ENCODE measurements around the gene XRN2. TPM values are rescaled to one million over a fixed set of nuclear protein-coding genes. Genes with fewer than 3 reads are reported as not detected.
"Not testable (repeated sequence)": the region's sequence is repeated elsewhere in the genome, so short reads cannot be mapped to it uniquely, and the experiment has no call there.

XRN2 gene
- total RNA-seq, 1 donor from 2014 or later: 31.4 TPM

GRCh38 chr20:21353236-21353635, 50.1 kb downstream of the XRN2 start:
- ATAC-seq: no peak

- ATAC-seq: no peak
Measured at GRCh38 chr20:21355981-21356380, 52.9 kb downstream of the XRN2 start.

GRCh38 chr20:21356386-21356785, 53.3 kb downstream of the XRN2 start:
- no peak for ATAC-seq

GRCh38 chr20:21357844-21358243, 54.7 kb downstream of the XRN2 start:
- no peak for ATAC-seq

- ATAC-seq: no peak
Measured at GRCh38 chr20:21358737-21359136, 55.6 kb downstream of the XRN2 start.

- ATAC-seq: no peak
Measured at GRCh38 chr20:21360705-21361104, 57.6 kb downstream of the XRN2 start.

- ATAC-seq: no peak
Measured at GRCh38 chr20:21361266-21361665, 58.1 kb downstream of the XRN2 start.

- ATAC-seq: no peak
Measured at GRCh38 chr20:21364413-21364812, 61.3 kb downstream of the XRN2 start.

GRCh38 chr20:21365771-21366170, 62.6 kb downstream of the XRN2 start:
- no peak for ATAC-seq

GRCh38 chr20:21366273-21366672, 63.1 kb downstream of the XRN2 start:
- ATAC-seq: not testable (repeated sequence)

- ATAC-seq: no peak
Measured at GRCh38 chr20:21368791-21369190, 65.7 kb downstream of the XRN2 start.

GRCh38 chr20:21371193-21371592, 68.1 kb downstream of the XRN2 start:
- ATAC-seq: no peak

- no peak for ATAC-seq
Measured at GRCh38 chr20:21372016-21372415, 68.9 kb downstream of the XRN2 start.

GRCh38 chr20:21373436-21373835, 70.3 kb downstream of the XRN2 start:
- ATAC-seq: no peak

- ATAC-seq: no peak
Measured at GRCh38 chr20:21376626-21377025, 73.5 kb downstream of the XRN2 start.

GRCh38 chr20:21377701-21378100, 74.6 kb downstream of the XRN2 start:
- no peak for ATAC-seq

GRCh38 chr20:21378259-21378658, 75.1 kb downstream of the XRN2 start:
- ATAC-seq: no peak

GRCh38 chr20:21380711-21381110, 77.6 kb downstream of the XRN2 start:
- ATAC-seq: no peak

- ATAC-seq: no peak
Measured at GRCh38 chr20:21381619-21382018, 78.5 kb downstream of the XRN2 start.

- ATAC-seq: no peak
Measured at GRCh38 chr20:21384308-21384892, 81.3 kb downstream of the XRN2 start.

- ATAC-seq: no peak
Measured at GRCh38 chr20:21386111-21386510, 83.0 kb downstream of the XRN2 start.

GRCh38 chr20:21387528-21387927, 84.4 kb downstream of the XRN2 start:
- ATAC-seq: no peak

GRCh38 chr20:21388566-21388965, 85.4 kb downstream of the XRN2 start:
- no peak for ATAC-seq

- ATAC-seq: no peak
Measured at GRCh38 chr20:21389368-21389767, 86.2 kb downstream of the XRN2 start.

- no peak for ATAC-seq
Measured at GRCh38 chr20:21390768-21391167, 87.6 kb downstream of the XRN2 start.
